ENCODE measurements around the gene HGFAC. TPM values are rescaled to one million over a fixed set of nuclear protein-coding genes. Genes with fewer than 3 reads are reported as not detected.

The HGFAC gene
- total and polyA plus RNA-seq, 2 of the 13 experiments (the other 11 are each of a cell fraction or from before 2014, with no cell fraction given): 8.5 to 63.6 TPM

DNA sequence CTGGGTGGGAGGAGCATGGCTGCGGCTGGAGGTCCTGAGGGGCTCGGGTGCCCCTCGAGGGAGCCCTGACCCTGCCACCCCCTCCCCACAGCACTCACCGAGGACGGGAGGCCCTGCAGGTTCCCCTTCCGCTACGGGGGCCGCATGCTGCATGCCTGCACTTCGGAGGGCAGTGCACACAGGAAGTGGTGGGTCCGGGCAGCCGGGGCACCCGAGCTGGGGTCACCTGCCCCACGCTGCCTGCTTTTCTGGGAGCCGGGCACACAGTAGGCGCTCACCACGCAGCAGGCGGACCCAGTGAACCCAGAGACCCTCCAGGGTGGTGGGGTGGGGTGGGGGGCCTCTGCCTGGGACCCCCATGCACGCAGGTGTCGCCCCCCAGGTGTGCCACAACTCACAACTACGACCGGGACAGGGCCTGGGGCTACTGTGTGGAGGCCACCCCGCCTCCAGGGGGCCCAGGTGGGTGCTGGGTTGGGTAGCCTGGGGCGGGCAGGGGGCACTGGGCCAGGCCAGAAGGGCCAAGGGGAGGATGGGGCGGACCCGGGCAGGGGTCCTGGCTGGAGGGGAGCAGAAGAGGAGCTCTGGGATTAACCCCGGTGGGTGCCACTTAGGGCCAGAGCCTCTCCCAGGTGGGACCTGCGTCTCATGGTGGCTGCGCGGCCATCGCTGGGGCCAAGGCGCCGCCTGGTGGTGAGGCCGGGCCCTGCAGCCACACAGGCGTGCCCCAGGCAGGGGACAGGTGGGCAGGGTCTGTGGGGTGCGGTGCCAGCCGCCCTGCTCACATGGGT is 1.4 kb downstream of the HGFAC start (continued):
- TF ChIP-seq KDM5B (CRISPR knock-in tag; IDR thresholded peaks at IDR 0.05; ENCODE audit: borderline replicate concordance): peak; percentile 63; the same call in 1 of the 2 replicates
- TF ChIP-seq TP53 (CRISPR knock-in tag; conservative IDR thresholded peaks at IDR 0.05): 0 out of 2 replicates have a peak, but pooled peaks have one; percentile 72
- TF ChIP-seq ZNF577 (CRISPR knock-in tag; IDR thresholded peaks at IDR 0.05; ENCODE audit: borderline replicate concordance, low read depth): no peak
- peak; percentile 34; the same call in 1 of the 2 replicates for TF ChIP-seq ERF (CRISPR knock-in tag; IDR thresholded peaks at IDR 0.05)
- TF ChIP-seq HNF4A (CRISPR knock-in tag; IDR thresholded peaks at IDR 0.05): no peak
- 0 out of 2 replicates have a peak, but pooled peaks have one; percentile 13 for TF ChIP-seq GLI4 (CRISPR knock-in tag; IDR thresholded peaks at IDR 0.05; ENCODE audit: borderline replicate concordance)
- no peak for TF ChIP-seq ZBTB42 (CRISPR knock-in tag; IDR thresholded peaks at IDR 0.05)
- 0 out of 2 replicates have a peak, but pooled peaks have one; percentile 29 for TF ChIP-seq ZNF670 (CRISPR knock-in tag; IDR thresholded peaks at IDR 0.05; ENCODE audit: borderline replicate concordance)
- TF ChIP-seq, protein P1, sequence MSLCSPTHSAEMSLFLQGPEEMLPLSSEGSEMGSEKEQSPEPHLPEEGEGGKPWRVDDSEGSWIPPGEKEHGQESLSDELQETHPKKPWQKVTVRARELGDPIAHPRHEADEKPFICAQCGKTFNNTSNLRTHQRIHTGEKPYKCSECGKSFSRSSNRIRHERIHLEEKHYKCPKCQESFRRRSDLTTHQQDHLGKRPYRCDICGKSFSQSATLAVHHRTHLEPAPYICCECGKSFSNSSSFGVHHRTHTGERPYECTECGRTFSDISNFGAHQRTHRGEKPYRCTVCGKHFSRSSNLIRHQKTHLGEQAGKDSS (CRISPR knock-in tag; IDR thresholded peaks at IDR 0.05; ENCODE audit: borderline replicate concordance, low read depth): peak; percentile 67; the same call in 1 of the 2 replicates
- TF ChIP-seq, protein P2, sequence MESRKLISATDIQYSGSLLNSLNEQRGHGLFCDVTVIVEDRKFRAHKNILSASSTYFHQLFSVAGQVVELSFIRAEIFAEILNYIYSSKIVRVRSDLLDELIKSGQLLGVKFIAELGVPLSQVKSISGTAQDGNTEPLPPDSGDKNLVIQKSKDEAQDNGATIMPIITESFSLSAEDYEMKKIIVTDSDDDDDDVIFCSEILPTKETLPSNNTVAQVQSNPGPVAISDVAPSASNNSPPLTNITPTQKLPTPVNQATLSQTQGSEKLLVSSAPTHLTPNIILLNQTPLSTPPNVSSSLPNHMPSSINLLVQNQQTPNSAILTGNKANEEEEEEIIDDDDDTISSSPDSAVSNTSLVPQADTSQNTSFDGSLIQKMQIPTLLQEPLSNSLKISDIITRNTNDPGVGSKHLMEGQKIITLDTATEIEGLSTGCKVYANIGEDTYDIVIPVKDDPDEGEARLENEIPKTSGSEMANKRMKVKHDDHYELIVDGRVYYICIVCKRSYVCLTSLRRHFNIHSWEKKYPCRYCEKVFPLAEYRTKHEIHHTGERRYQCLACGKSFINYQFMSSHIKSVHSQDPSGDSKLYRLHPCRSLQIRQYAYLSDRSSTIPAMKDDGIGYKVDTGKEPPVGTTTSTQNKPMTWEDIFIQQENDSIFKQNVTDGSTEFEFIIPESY (CRISPR knock-in tag; IDR thresholded peaks at IDR 0.05): 0 out of 2 replicates have a peak, but pooled peaks have one; percentile 47
- peak; percentile 55; the same call in 1 of the 2 replicates for TF ChIP-seq MEIS1 (CRISPR knock-in tag; IDR thresholded peaks at IDR 0.05; ENCODE audit: borderline replicate concordance)
- TF ChIP-seq, protein P3, sequence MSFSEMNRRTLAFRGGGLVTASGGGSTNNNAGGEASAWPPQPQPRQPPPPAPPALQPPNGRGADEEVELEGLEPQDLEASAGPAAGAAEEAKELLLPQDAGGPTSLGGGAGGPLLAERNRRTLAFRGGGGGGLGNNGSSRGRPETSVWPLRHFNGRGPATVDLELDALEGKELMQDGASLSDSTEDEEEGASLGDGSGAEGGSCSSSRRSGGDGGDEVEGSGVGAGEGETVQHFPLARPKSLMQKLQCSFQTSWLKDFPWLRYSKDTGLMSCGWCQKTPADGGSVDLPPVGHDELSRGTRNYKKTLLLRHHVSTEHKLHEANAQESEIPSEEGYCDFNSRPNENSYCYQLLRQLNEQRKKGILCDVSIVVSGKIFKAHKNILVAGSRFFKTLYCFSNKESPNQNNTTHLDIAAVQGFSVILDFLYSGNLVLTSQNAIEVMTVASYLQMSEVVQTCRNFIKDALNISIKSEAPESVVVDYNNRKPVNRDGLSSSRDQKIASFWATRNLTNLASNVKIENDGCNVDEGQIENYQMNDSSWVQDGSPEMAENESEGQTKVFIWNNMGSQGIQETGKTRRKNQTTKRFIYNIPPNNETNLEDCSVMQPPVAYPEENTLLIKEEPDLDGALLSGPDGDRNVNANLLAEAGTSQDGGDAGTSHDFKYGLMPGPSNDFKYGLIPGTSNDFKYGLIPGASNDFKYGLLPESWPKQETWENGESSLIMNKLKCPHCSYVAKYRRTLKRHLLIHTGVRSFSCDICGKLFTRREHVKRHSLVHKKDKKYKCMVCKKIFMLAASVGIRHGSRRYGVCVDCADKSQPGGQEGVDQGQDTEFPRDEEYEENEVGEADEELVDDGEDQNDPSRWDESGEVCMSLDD (CRISPR knock-in tag; IDR thresholded peaks at IDR 0.05; ENCODE audit: borderline replicate concordance): peak; percentile 60
- TF ChIP-seq, protein P4, sequence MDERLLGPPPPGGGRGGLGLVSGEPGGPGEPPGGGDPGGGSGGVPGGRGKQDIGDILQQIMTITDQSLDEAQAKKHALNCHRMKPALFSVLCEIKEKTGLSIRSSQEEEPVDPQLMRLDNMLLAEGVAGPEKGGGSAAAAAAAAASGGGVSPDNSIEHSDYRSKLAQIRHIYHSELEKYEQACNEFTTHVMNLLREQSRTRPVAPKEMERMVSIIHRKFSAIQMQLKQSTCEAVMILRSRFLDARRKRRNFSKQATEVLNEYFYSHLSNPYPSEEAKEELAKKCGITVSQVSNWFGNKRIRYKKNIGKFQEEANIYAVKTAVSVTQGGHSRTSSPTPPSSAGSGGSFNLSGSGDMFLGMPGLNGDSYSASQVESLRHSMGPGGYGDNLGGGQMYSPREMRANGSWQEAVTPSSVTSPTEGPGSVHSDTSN (CRISPR knock-in tag; IDR thresholded peaks at IDR 0.05): no peak
- no peak for TF ChIP-seq TCF12 (IDR thresholded peaks at IDR 0.05)
- peak; percentile 75; the same call in 1 of the 2 replicates for TF ChIP-seq TCF12 (CRISPR knock-in tag; IDR thresholded peaks at IDR 0.05)
- TF ChIP-seq CCDC6 (CRISPR knock-in tag; IDR thresholded peaks at IDR 0.05): no peak
- TF ChIP-seq ZNF615 (CRISPR knock-in tag; IDR thresholded peaks at IDR 0.05; ENCODE audit: borderline replicate concordance): no peak
- peak; percentile 55 for TF ChIP-seq PHF8 (CRISPR knock-in tag; IDR thresholded peaks at IDR 0.05)

Data from HepG2 (cell line).